NCI-H1417 (cell line): ENCODE results near the gene CPN2.

Source experiments
- DNase-seq, 3 experiments: peaks; one replicate each; lab custom pipeline; 2025; lab: John Stamatoyannopoulos, UW

CPN2 gene

DNA sequence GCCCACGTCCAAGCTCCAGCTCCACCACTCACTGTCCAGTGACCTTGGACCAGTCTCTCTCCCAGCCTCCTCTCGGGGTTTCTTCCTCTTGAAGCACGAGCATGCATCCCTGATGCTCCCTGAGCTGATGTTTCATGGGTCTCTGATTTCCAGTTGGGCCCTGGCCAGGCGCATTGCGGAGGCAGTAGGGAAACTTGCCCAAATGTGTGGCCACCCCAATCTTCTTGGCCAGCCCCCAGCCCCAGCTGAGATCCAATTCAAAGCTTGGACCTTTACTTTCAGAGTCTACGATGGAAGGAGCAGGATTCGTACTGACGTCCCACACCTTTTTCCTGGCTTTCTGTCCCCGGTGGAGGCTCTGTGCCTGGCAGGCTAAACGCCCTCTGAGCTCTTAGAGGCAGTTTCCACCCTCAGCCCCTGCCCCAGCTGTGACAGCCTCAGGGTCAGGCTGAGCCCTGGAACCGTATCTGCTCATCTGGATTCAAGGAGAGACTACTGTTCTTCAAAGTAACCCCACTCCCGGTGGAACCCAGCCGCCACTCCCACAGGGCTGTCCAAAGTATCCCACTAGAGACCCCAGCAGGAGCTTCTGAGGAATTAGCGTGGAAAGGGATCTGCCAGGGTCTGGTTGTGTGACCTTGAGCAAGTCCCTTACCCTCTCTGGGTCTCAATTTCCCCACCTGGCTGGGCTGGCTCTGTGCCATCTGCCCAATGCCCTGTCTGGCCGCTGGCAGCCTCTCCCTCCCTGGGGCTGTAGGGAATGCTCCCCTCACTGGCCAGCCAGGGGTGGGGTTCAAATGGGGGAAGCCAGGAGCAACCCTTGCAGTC is 37.4 kb downstream of the CPN2 start:
- DNase-seq, result peak in 1 of 3 experiments; percentile 48

DNA sequence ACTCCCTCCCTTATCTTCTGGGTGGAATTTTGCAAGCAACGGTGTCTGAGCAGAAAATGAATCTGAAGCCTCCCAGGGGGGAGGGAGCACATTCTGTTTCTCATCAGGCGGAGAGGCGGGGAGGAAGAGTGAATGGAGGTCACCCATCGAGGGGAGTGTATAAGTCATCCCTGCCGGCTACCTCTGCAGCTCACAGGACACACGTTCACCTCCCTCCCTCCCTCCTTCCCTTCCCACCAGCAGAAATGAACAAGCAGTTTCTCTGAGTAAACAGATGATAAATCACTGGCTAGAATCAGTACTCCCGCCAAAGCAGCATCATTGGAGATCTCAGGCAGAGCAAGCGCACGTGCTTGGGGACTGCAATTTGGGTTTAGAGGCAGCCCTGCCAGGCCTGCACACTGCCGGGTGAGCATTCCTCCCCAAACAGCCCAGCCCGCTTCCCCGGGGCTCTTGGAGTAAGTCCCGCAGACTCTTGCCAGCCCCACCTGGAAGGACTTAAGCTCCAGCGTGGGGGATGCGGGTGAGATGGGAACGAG is 38.3 kb downstream of the CPN2 start:
- DNase-seq, result peak; percentile 21 to 87 (median 73)

DNA sequence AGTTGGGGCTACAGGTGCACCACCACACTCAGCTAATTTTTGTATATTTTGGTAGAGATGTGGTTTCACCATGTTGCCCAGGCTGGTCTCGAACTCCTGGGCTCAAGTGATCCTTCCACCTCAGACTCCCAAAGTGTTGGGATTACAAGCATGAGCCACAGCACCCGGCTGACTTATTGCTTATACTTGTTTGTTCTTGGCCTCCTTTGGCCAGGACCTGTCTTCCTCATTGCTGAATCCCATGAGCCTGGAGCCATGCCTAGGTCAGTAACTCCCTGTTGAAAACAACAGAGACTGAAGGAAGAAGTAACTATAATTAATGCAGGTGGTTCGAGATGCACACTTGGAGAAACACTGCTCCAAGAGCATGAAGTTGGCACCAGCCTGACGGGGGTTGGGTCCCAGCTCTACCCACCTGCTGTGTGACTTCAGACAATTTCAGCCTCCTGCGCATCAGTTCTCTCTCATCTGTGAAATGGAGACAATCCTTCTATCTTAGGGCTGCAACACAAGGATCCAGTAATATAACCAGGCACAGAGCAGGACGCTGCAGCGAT is 38.9 kb downstream of the CPN2 start:
- DNase-seq, result no peak

- DNase-seq, result no peak
Measured at GRCh38 chr3:194311000-194311399, 40.1 kb downstream of the CPN2 start.

GRCh38 chr3:194310060-194310835 is 40.9 kb downstream of the CPN2 start:
- no peak for DNase-seq

- DNase-seq, result peak in 1 of 3 experiments; percentile 31
Measured at GRCh38 chr3:194308601-194309449, 42.3 kb downstream of the CPN2 start.

- DNase-seq, result no peak
Measured at GRCh38 chr3:194307849-194308248, 43.3 kb downstream of the CPN2 start.

DNA sequence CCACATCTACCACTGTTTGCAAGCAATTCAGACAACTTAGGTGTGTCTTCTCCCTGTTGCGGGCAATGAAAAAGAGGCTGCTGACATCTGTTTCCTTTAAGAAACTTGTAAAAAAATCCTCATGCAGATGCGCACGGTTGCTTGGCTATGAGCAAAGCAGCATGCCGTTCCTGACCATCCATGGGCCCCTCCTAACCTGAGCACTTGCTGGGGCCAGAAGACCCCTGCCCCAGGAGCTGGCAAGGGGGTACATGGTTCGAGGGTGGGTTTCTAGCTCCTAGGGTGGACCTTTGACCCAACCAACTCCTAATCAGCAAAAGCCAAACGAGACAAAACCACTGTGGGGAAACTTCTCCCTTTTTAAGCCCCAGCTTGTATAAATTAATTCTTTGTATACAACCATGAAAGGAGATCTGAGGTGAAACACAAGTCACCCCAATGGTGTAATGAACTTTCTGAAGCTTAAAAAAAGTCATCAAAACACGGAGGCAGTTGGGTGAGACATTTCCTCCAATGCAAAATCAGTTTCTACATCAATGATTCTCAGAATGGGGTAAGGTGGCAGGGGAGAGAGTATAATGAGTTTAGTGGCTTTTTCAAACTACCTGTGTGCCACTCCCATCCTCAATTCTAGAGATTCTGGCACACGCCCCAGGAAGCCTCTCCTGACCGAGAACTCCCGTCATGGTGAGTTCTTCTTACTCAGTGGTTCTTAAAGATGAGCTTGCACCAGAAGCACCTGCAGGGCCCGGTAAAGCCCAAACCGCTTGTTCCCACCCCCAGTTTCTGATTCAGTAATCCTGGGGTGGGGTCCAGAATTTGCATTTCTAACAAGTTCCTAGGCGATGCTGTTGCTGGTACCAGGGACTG is 44.1 kb downstream of the CPN2 start:
- DNase-seq, result no peak

DNA sequence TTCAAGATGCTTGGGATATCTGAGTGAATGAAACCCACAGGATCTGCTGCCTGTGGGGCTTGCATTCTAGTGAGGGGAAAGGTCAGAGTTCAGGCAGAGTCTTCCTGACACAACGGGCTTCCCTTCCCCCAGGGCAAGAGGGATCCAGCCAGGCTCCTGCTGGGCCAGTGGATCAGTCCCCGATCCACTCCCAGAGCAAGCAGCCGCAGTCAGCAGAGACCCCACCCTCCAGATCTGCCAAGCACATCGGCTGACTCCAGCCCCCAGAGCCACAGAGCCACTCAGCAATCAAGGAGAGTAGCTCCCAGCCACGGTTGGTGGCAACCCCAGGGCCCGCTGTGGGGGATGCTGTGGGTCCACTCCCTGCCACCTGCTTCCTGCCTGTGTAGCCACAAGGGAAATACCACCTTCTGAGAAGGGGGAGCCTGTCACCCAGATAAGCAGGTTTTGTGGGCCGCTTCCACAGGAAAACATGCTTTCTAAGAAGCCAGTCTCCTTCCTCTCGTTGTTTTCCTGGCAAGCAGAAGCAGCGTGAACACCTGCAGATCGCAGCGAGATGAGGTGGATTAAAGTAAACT is 44.9 kb downstream of the CPN2 start:
- DNase-seq, result peak in 2 of 3 experiments; percentile 81 to 92

- DNase-seq, result no peak
Measured at GRCh38 chr3:194305356-194306108, 45.6 kb downstream of the CPN2 start.

- DNase-seq, result no peak
Measured at GRCh38 chr3:194304186-194304917, 46.8 kb downstream of the CPN2 start.

DNA sequence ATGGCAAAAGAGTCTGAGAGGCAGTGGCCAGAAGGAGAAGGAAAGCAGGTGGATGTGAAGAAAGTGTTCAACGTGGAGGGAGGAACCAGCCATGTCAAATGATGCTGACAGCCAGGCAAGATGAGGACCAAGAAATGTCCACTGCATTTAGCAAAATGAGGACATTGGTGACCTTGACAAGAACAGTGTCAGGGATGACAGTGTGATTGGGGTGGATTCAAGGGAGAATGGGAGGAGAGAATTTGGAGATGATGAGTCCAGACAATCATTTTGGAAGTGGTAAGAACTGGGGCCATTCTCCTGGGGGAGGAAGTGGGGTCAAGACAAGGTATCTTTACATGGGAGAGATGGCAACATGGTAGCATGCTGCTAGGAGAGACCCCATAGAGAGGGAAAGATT is 47.4 kb downstream of the CPN2 start:
- DNase-seq, result no peak

GRCh38 chr3:194301730-194302129 is 49.4 kb downstream of the CPN2 start:
- no peak for DNase-seq

DNA sequence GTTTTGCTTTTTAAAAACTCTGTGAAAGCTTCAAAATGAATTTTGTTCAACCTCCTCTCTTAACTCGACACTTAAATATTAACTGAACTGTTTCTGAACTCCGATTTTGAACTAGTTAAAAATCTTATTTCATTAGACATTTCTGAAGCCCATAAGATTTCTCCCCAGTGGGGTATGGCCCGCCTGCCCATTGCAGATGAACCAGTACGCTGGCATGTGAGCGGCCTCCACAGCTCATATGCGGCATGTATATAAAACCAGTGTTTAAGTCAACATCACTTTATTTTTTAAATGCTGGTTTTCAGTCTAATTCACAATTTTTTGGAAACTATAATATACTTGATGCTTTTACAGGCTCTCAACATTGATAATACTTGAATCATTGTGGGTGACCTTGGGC is 50.2 kb downstream of the CPN2 start:
- no peak for DNase-seq

DNA sequence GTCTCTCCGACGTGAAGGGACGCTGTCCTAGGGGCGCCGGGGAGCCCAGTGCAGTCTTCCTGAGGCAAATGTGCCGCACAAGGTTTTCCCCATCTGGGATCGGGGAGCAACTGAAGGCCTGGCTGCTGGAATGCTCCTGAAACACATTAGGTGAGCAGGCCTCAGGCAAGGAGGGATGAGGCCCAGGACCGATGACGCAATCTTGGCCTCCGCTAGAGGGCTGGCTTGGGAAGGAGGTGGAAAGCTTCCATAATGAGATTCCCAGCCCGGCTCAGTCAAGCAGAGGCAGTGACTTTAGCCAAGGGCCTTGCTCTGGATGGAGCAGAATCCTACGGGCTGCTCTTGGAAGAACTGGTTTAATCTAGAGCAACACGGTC is 50.8 kb downstream of the CPN2 start:
- DNase-seq, result no peak

GRCh38 chr3:194298331-194299227 is 52.5 kb downstream of the CPN2 start:
- no peak for DNase-seq

- DNase-seq, result no peak
Measured at GRCh38 chr3:194296454-194297263, 54.5 kb downstream of the CPN2 start.
